ENCODE data around the gene NRDE2. TPM values are rescaled to one million over a fixed set of nuclear protein-coding genes. Genes with fewer than 3 reads are reported as not detected.

The NRDE2 gene
- total RNA-seq, 2 experiments from 2014 or later = 12.3 to 16.6 TPM

DNA sequence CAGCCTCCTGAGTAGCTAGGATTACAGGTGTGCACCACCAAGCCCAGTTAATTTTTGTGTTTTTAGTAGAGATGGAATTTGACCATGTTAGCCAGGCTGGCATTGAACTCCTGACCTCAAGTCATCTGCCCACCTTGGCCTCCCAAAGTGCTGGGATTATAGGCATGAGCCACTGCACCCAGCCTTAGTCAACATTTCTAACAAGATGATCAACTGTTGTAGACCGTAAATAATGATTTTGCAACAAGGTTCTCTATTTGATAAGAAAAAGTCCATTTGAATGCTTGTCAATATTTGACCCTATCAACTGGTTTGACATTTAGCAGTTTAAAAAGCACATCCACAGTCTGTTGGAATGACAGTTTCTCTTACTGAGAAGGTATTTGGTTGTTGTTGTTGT, 25.2 kb upstream of the NRDE2 start:
- no TSS peak for BruUV-seq (replicated peaks)
- Histone ChIP-seq H3K9me3 (ENCODE audit: low read length) (no peaks in the 10 kb centered on the region), H3K9me2 (ENCODE audit: insufficient read depth, low read length) (no peaks in the 10 kb centered on the region), H3K4me1 (ENCODE audit: insufficient read depth, low read length, poor library complexity, severe bottlenecking) (no peaks in the 10 kb centered on the region), H3K4me2 (ENCODE audit: low read length) (no peak overlapping the region), H3K4me3 (ENCODE audit: low read depth, low read length, poor library complexity, severe bottlenecking) (no peak overlapping the region), H3K27ac (ENCODE audit: low read depth, low read length, poor library complexity, severe bottlenecking) (no peak overlapping the region), H4K20me1 (ENCODE audit: insufficient read depth, low read length) (no peaks in the 10 kb centered on the region), H3K36me3 (ENCODE audit: insufficient read depth, low read length) (no peaks in the 10 kb centered on the region), H2AFZ (ENCODE audit: low read length) (no peak overlapping the region), H3K79me2 (ENCODE audit: insufficient read depth, low read depth, low read length) (no peaks in the 10 kb centered on the region)
- DNase-seq (ENCODE audit: low spot score) = no peak
- ChIA-PET CTCF (ENCODE audit: unreplicated experiment) (no interaction called here), POLR2A (no interaction called here)
- intact Hi-C loops (cut with micrococcal nuclease; ENCODE audit: unreplicated experiment) = no loop called here
- TF ChIP-seq, protein P1, sequence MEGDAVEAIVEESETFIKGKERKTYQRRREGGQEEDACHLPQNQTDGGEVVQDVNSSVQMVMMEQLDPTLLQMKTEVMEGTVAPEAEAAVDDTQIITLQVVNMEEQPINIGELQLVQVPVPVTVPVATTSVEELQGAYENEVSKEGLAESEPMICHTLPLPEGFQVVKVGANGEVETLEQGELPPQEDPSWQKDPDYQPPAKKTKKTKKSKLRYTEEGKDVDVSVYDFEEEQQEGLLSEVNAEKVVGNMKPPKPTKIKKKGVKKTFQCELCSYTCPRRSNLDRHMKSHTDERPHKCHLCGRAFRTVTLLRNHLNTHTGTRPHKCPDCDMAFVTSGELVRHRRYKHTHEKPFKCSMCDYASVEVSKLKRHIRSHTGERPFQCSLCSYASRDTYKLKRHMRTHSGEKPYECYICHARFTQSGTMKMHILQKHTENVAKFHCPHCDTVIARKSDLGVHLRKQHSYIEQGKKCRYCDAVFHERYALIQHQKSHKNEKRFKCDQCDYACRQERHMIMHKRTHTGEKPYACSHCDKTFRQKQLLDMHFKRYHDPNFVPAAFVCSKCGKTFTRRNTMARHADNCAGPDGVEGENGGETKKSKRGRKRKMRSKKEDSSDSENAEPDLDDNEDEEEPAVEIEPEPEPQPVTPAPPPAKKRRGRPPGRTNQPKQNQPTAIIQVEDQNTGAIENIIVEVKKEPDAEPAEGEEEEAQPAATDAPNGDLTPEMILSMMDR (conservative IDR thresholded peaks at IDR 0.05; ENCODE audit: low read length) = no peak
- TF ChIP-seq EZH2phosphoT487 (IDR thresholded peaks at IDR 0.05; ENCODE audit: borderline replicate concordance, low read depth, low read length) = no peak

DNA sequence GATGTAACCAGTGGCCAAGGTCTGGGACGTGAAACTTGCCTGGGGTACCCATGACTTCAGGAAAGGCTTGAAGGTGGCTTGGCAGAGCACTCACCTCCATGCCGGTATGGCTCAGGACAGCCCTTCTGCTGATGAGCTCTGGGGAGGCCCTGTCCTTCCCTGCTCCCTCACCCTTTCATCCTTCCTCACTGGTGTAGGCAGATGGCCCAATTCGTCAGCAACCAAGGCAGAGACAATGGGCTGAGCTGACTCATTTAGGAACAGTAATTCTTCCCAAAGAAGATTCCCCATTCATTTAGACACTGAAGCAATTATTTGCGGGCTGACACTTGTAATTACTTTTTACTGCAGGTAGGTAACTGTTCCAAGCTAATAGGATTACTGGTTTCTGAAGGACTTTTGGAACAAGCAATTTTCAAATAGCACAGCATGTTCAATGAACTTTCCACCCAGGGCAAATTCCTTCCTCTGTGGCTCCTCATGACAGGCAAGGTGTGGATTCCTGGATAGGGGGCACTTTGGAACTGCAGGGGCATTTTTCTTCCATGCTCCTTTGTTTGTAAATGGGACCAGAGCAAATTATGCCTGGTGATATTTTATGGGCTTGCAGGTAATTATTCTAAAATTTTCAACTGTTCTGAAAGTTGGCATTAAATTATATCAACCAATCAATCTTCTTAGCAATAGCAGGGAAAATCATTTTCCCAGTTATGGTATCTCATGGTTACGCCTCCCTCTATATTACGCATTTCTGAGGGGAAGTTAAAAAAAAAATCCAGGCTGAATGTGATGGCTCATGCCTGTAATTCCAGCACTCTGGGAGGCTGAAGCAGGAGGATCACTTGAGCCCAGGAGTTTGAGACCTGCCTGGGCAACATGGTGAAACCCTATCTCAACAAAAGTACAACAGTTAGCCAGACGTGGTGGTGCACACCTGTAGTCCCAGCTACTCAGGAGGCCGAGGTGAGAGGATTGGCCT, 24.1 kb upstream of the NRDE2 start:
- Histone ChIP-seq H2AFZ (ENCODE audit: low read length) (no peak overlapping the region), H3K4me1 (ENCODE audit: insufficient read depth, low read length, poor library complexity, severe bottlenecking) (no peaks in the 10 kb centered on the region), H3K9me3 (ENCODE audit: low read length) (no peaks in the 10 kb centered on the region), H3K4me2 (ENCODE audit: low read length) (no peak overlapping the region), H3K4me3 (ENCODE audit: low read depth, low read length, poor library complexity, severe bottlenecking) (no peak overlapping the region), H3K36me3 (ENCODE audit: insufficient read depth, low read length) (no peaks in the 10 kb centered on the region), H3K9me2 (ENCODE audit: insufficient read depth, low read length) (no peaks in the 10 kb centered on the region), H3K27ac (ENCODE audit: low read depth, low read length, poor library complexity, severe bottlenecking) (no peak overlapping the region), H4K20me1 (ENCODE audit: insufficient read depth, low read length) (no peaks in the 10 kb centered on the region), H3K79me2 (ENCODE audit: insufficient read depth, low read depth, low read length) (no peaks in the 10 kb centered on the region)
- DNase-seq (ENCODE audit: low spot score) = no peak
- no TSS peak for BruUV-seq (replicated peaks)
- intact Hi-C loops (cut with micrococcal nuclease; ENCODE audit: unreplicated experiment) = no loop called here
- CTCF ChIA-PET (ENCODE audit: unreplicated experiment) = no interaction called here
- POLR2A ChIA-PET = no interaction called here
- TF ChIP-seq, protein P1 (conservative IDR thresholded peaks at IDR 0.05; ENCODE audit: low read length) = no peak
- no peak for TF ChIP-seq EZH2phosphoT487 (IDR thresholded peaks at IDR 0.05; ENCODE audit: borderline replicate concordance, low read depth, low read length)
